ENCODE data around the gene CALU.

DNA sequence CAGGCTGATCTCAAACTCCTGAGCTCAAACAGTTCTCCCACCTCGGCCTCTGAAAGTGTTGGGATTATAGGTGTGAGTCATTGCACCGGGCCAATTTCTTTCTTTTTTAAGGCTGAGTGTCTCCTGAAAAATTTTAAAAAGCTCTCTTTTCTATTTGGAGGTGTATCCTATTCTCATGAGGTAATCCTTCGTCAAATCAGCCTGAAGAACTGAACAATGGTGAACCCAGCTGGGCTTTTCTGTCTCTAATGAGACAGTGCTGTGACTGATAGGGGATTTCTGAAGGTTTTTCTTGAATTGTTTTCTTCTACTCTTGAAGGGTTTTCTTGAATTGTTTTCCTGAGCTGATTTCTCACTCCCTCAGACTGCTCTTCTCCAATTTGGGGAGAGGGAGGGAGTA lies 30.9 kb upstream of the CALU start:
- no peak for TF ChIP-seq POLR2A (IDR thresholded peaks at IDR 0.05)
- TF ChIP-seq, protein P1, sequence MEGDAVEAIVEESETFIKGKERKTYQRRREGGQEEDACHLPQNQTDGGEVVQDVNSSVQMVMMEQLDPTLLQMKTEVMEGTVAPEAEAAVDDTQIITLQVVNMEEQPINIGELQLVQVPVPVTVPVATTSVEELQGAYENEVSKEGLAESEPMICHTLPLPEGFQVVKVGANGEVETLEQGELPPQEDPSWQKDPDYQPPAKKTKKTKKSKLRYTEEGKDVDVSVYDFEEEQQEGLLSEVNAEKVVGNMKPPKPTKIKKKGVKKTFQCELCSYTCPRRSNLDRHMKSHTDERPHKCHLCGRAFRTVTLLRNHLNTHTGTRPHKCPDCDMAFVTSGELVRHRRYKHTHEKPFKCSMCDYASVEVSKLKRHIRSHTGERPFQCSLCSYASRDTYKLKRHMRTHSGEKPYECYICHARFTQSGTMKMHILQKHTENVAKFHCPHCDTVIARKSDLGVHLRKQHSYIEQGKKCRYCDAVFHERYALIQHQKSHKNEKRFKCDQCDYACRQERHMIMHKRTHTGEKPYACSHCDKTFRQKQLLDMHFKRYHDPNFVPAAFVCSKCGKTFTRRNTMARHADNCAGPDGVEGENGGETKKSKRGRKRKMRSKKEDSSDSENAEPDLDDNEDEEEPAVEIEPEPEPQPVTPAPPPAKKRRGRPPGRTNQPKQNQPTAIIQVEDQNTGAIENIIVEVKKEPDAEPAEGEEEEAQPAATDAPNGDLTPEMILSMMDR (IDR thresholded peaks at IDR 0.05) = no peak
